Measurements from ENCODE around the gene EPC1.

GRCh38 chr10:32373031-32373430 lies 26.1 kb upstream of the EPC1 start:
- TF ChIP-seq, protein P1, sequence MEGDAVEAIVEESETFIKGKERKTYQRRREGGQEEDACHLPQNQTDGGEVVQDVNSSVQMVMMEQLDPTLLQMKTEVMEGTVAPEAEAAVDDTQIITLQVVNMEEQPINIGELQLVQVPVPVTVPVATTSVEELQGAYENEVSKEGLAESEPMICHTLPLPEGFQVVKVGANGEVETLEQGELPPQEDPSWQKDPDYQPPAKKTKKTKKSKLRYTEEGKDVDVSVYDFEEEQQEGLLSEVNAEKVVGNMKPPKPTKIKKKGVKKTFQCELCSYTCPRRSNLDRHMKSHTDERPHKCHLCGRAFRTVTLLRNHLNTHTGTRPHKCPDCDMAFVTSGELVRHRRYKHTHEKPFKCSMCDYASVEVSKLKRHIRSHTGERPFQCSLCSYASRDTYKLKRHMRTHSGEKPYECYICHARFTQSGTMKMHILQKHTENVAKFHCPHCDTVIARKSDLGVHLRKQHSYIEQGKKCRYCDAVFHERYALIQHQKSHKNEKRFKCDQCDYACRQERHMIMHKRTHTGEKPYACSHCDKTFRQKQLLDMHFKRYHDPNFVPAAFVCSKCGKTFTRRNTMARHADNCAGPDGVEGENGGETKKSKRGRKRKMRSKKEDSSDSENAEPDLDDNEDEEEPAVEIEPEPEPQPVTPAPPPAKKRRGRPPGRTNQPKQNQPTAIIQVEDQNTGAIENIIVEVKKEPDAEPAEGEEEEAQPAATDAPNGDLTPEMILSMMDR (conservative IDR thresholded peaks at IDR 0.05; ENCODE audit: low read length), result no peak
- TF ChIP-seq EZH2phosphoT487 (IDR thresholded peaks at IDR 0.05; ENCODE audit: borderline replicate concordance, low read depth, low read length), result no peak

Data from OCI-LY7 (cell line).